H1 (cell line): Measurements from ENCODE around the gene UBAP1. TPM values are rescaled to one million over a fixed set of nuclear protein-coding genes. Genes with fewer than 3 reads are reported as not detected.

Experiments
- POLR2A ChIP-seq, 2 experiments: IDR thresholded peaks; 1 replicate in 1 of 2; 2 replicates in 1 of 2; pipeline ENCODE4 v1.6.1; 2011; ENCODE audit warnings: low read depth in 2 of 2, low read length in 2 of 2, mild to moderate bottlenecking in 2 of 2; ENCODE audit errors: control extremely low read depth in 1 of 2
- RBBP5 ChIP-seq: IDR thresholded peaks from 2 replicates; pipeline ENCODE4 v1.7.1; 2012; ENCODE audit warnings: low read depth, mild to moderate bottlenecking, inconsistent platforms, low read length, moderate library complexity, borderline replicate concordance
- SIRT6 ChIP-seq: IDR thresholded peaks from one replicate; pipeline ENCODE4 v1.7.1; 2012; ENCODE audit warnings: low read length, inconsistent platforms
- TCF12 ChIP-seq: IDR thresholded peaks from 2 replicates; pipeline ENCODE4 v1.6.1; 2011; ENCODE audit warnings: low read depth, mild to moderate bottlenecking, low read length
- polyA plus RNA-seq, 7 experiments: library from polyadenylated mRNA; depleted of rRNA in 3 of 7; stranded (reverse) in 5 of 7; unstranded in 2 of 7; fragments of >200 nt in 5 of 7; fragments of 200-250 nt in 2 of 7; gene quantifications; 1 replicate in 5 of 7; 2 replicates in 1 of 7; 4 replicates in 1 of 7; pipeline versions ENCODE4 v1.2.1 to v1.2.3, GENCODE V29; 2011 to 2013; ENCODE audit warnings: missing spikeins in 2 of 7, mixed read lengths in 2 of 7
- total RNA-seq: library from RNA; stranded (reverse); fragmentation: NEBNext Ultra II Directional; extraction: Animal tissue kit (Norgen Biotek cat#: 25700); gene quantifications from 2 replicates; pipeline ENCODE4 v1.2.1, GENCODE V29; 2021

Gene UBAP1
- total and polyA plus RNA-seq, 2 of the 8 experiments (the other 6 are each of a cell fraction or from before 2014, with no cell fraction given): 31.3 to 31.4 TPM

DNA sequence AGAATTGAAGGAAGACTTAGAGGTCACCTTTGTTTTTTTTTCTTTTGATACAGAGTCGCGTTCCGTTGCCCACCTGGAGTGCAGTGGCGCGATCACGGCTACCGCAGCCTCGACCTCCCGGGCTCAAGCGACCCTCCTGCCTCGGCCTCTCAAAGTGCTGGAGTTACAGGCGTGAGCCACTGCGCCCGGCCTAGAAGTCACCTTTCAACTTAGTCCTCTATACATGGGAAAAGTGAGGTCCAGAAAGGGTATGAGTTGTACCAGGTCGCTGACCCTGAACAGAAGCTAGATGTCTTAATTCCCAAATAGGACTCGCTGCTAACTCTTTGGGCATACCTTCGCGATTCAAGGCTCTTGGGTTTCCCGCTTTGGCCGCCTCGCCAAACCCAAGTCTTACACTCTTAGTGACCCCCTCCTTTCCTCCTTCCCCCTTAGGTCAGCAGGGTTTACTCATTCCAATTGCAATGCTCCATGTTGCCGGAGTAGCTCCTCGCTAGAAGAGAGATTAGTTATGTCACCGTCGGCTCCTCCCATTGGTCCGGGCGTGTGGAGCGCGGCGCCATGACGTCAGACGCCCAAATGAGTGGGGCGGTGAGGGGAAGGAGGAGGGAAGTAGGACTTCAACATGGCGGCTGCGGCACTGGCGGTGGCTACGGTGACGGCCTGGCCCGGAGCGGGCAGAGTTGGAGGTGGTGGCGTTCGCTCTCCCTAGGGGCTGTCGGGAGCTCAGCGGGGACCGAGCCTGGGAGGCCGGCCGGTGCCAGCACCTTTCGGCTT lies at the start of gene UBAP1 (continued):
- TF ChIP-seq POLR2A (IDR thresholded peaks at IDR 0.05; ENCODE audit: control extremely low read depth in 1 of 2, low read depth in 2 of 2, low read length in 2 of 2): peak in 1 of 2 experiments; percentile 90; a peak in 2 of 3 replicates
- TF ChIP-seq RBBP5: peak; percentile 82; the same call in 1 of the 2 replicates
- no peak for TF ChIP-seq TCF12
- no peak for TF ChIP-seq SIRT6
